Esophagus (tissue), 2 donors: Measurements from ENCODE around the gene BEND6. TPM values are rescaled to one million over a fixed set of nuclear protein-coding genes. Genes with fewer than 3 reads are reported as not detected.
"Not testable (repeated sequence)": the region's sequence is repeated elsewhere in the genome, so short reads cannot be mapped to it uniquely, and the experiment has no call there.

Source experiments
- H3K27ac ChIP-seq, 2 donors: one replicate each; pipeline ENCODE4 v1.5.1; 2013; ENCODE audit warnings: low read depth in 2 of 2, mild to moderate bottlenecking in 2 of 2, inconsistent platforms in 1 of 2, low read length in 1 of 2, moderate library complexity in 1 of 2
- H3K27me3 ChIP-seq, 2 donors: one replicate each; pipeline ENCODE4 v1.6.1; 2013; ENCODE audit warnings: low read length in 2 of 2, control low read depth in 1 of 2, mild to moderate bottlenecking in 1 of 2; ENCODE audit not compliant: insufficient read depth in 2 of 2, control insufficient read depth in 1 of 2
- H3K36me3 ChIP-seq, 2 donors: one replicate each; pipeline ENCODE4 v1.6.1; 2013; ENCODE audit warnings: low read length in 1 of 2; ENCODE audit not compliant: control insufficient read depth in 2 of 2, insufficient read depth in 2 of 2
- H3K4me1 ChIP-seq, 2 donors: one replicate each; pipeline ENCODE4 v1.6.1; 2013; ENCODE audit warnings: low read length in 1 of 2; ENCODE audit not compliant: control insufficient read depth in 2 of 2, insufficient read depth in 2 of 2
- H3K4me3 ChIP-seq, 2 donors: one replicate each; pipeline ENCODE4 v1.5.1; 2013; ENCODE audit warnings: low read length in 2 of 2, mild to moderate bottlenecking in 2 of 2, low read depth in 1 of 2, moderate library complexity in 1 of 2
- H3K9me3 ChIP-seq, 2 donors: one replicate each; pipeline ENCODE4 v1.6.1; 2013; ENCODE audit warnings: mild to moderate bottlenecking in 2 of 2, low read depth in 1 of 2, low read length in 1 of 2, moderate library complexity in 1 of 2; ENCODE audit not compliant: control insufficient read depth in 2 of 2, insufficient read depth in 1 of 2
- WGBS, 2 donors: extraction: QIAGEN DNeasy Blood & Tissue Kit; methylation state at CpG; one replicate each; pipeline ENCODE4 v1.1.7; 2013; 5-methylcytosine and 5-hydroxymethylcytosine counted together
- polyA plus RNA-seq, 2 donors: library from polyadenylated mRNA; stranded (reverse); fragments of 200-250 nt; gene quantifications; one replicate each; pipeline ENCODE4 v1.2.3, GENCODE V29; 2013
- donor health status: healthy with polysubstance abuse.
- donor health status: Bipolar disorder and iron deficiency.

Gene BEND6
- polyA plus RNA-seq, 2 donors = 0.08 to 0.25 TPM

DNA sequence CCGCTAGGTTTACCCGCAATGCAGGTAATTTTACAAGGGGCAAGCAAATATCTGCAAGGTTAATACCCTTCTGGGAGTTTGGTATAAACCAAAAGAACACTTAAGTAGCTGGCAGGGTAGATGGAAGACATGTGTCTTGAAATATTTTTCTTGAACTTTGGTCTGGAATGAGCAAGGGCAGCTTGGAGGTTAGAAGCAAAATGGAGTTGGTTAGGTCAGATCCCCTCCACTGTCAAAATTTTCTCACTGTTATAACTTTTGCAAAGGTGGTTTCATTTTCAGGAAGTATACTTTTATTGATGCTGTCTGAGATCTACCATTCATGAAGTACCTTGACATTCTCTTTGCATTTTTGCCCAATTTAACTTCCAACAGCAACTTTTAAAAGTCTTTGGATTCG is 78.3 kb downstream of the BEND6 start:
- no peaks in the 10 kb centered on the region for H3K4me1 ChIP-seq
- WGBS, 2 donors = 91 to 94% methylated on average over 3 of the region's 3 CpGs
- no peak overlapping the region for H3K4me3 ChIP-seq
- no peaks in the 10 kb centered on the region for H3K36me3 ChIP-seq
- H3K27ac ChIP-seq = no peak overlapping the region
- H3K9me3 ChIP-seq = no peaks in the 10 kb centered on the region
- H3K27me3 ChIP-seq = no peaks in the 10 kb centered on the region

DNA sequence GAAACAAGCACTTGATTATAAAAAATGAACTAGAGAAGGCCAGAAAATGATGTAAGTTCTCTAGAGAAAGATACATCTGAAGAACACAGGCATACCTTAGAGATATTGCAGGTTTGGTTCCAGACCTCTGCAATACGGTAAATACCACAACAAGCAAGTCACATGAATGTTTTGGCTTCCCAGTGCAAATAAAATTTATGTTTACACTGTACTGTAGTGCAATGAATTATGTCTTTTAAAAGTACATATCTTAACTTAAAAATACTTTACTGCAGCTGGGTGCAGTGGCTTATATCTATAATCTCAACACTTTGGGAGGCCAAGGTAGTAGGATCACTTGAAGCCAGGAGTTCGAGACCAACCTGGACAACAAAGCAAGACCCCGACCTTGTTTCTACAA is 80.6 kb downstream of the BEND6 start:
- Histone ChIP-seq H3K4me3 (no peak overlapping the region), H3K27ac (no peak overlapping the region), H3K9me3 (no peaks in the 10 kb centered on the region), H3K4me1 (no peaks in the 10 kb centered on the region), H3K36me3 (no peaks in the 10 kb centered on the region), H3K27me3 (no peaks in the 10 kb centered on the region)
- WGBS, 2 donors = 23 to 25% methylated on average over 3 of the region's 3 CpGs

DNA sequence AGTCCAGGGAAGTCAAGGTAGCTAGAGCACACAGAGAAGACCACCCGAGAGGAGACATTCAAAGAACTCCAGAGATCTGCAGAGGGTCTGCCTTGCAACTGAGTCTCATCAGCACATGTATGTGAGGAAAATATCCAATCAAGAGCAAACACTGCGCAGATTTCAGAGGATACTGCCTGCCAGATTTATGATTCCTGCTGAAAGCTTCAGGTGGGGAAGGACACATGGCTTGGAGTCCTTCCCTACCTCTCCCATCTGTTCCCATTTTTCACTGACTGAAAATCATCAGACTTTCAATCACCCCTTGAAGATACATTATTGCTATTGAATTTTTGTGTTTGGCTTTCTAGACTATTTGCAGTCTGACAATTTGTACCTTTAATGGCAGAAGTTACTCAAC is 84.0 kb downstream of the BEND6 start:
- H3K36me3 ChIP-seq = no peaks in the 10 kb centered on the region
- H3K4me3 ChIP-seq = no peak overlapping the region
- WGBS, 2 donors = 96 to 100% methylated on average over 2 of the region's 2 CpGs
- H3K27me3 ChIP-seq = no peaks in the 10 kb centered on the region
- H3K4me1 ChIP-seq = no peaks in the 10 kb centered on the region
- no peak overlapping the region for H3K27ac ChIP-seq
- peaks cover 0 to 3% of the 10 kb centered on the region in 2 donors for H3K9me3 ChIP-seq

DNA sequence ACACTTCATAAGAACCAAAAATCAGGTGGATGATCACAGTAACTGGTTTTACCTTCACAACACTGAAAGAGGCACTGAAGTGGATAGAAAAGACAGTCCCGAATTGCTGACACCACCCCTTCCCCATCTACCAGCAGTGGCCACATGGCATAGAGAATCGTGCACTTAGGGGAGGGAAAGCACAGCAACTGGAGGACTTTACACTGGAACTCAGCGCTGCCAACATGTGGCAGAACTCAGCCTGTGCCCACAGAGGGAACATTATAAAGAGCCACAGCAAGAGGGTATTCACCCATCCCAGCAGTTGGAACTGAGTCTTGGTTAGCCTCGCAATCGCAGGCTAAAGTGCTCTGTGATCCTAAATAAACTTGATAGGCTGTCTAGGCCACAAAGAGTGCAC is 85.1 kb downstream of the BEND6 start:
- no peak overlapping the region for H3K4me3 ChIP-seq
- peaks cover 0 to 3% of the 10 kb centered on the region in 2 donors for H3K9me3 ChIP-seq
- 73 to 78% methylated on average over 5 of the region's 5 CpGs for WGBS, 2 donors
- H3K27me3 ChIP-seq = no peaks in the 10 kb centered on the region
- no peaks in the 10 kb centered on the region for H3K36me3 ChIP-seq
- H3K27ac ChIP-seq = no peak overlapping the region
- no peaks in the 10 kb centered on the region for H3K4me1 ChIP-seq

DNA sequence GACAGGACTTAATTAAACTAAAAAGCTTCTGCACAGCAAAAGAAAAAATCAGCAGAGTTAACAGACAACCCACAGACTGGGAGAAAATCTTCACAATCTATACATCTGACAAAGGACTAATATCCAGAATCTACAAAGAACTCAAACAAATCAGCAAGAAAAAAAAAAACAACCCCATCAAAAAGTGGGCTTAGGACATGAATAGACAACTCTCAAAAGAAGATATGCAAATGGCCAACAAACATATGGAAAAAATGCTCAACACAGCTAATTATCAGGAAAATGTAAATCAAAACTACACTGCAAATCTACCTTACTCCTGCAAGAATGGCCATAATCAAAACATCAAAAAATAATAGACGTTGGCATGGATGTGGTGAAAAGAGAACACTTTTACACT is 89.2 kb downstream of the BEND6 start:
- H3K36me3 ChIP-seq, H3K4me1 ChIP-seq, H3K4me3 ChIP-seq, H3K9me3 ChIP-seq, H3K27me3 ChIP-seq, H3K27ac ChIP-seq: not testable (repeated sequence)
- 78 to 85% methylated on average over 1 of the region's 1 CpG for WGBS, 2 donors

DNA sequence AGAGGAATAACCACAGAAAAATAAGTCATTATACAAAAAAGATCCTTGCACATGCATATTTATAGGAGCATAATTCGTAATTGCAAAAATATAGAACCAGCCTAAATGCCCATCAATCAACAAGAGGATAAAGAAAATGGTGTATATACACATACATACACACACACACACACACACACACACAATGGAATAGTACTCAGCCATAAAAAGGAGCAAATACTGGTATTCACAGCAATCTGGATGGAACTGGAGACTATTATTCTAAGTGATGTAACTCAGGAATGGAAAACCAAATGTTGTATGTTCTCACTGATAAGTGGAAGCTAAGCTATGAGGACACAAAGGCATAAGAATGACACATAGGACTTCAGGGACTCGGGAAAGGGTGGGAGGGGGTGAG is 89.7 kb downstream of the BEND6 start:
- Histone ChIP-seq H3K9me3 (peaks cover 0 to 3% of the 10 kb centered on the region in 2 donors), H3K4me3 (no peak overlapping the region), H3K36me3 (no peaks in the 10 kb centered on the region), H3K27ac (no peak overlapping the region), H3K4me1 (no peaks in the 10 kb centered on the region), H3K27me3 (no peaks in the 10 kb centered on the region)
- WGBS, 2 donors = 92 to 96% methylated on average over 2 of the region's 2 CpGs

DNA sequence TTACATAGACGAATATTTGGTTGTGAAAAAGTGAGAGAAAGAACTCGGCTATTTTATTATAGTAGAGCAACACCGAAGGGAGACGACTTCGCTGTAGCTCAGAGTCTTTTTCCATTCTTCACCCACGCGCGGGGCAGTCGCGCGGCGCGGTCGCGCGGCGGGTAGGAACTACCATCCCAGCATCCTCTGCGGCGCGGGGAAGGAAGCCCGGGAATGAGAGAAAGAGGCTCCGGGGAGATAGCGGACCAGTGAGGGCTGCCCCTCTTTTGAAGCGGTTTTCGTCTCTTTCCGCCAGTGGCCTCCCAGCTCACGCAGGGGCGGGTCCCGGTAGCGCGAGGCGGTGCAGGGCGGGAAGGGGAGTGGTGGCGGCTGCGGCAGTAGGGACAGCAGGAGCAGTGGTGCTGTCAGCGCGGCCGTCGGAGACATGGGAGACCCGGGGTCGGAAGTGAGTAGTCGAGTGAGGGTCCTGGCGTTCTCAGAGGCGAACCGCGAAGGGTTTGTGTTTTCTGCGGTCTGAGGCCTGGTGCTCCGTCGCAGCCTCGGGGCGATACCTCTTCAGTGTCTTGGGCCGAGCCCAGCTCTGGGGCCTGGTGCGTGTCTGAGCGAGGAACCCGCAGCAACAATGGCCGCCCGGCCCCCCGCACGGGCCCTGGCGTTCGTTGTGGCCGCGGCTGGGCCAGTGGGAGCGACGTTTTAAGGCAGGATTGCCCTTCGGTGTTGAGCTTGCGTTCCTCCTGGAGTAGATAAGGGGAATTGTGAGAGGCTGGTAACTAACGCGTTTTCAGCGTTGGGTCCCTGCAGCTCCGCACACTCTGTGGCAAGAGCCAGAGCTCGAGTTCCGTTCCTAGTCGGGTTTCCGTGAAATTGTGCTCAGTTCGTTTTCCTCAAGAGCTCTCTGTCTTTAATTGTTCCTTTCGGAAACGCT is 91.7 kb downstream of the BEND6 start, which contains the start of gene KIAA1586:
Gene KIAA1586 (plus strand): TSS at position 362 of the 925 bp plus-strand sequence. CDS start 63 bp downstream, at position 425.
- H3K36me3 ChIP-seq, H3K9me3 ChIP-seq, H3K27me3 ChIP-seq, H3K4me1 ChIP-seq: not testable (repeated sequence)
- WGBS, 2 donors = 0% methylated on average over 38 to 47 of the region's 78 CpGs
- Histone ChIP-seq H3K27ac (peak within 1 kb of the TSS; percentile 63 to 64), H3K4me3 (peak within 1 kb of the TSS; percentile 55 to 59)

DNA sequence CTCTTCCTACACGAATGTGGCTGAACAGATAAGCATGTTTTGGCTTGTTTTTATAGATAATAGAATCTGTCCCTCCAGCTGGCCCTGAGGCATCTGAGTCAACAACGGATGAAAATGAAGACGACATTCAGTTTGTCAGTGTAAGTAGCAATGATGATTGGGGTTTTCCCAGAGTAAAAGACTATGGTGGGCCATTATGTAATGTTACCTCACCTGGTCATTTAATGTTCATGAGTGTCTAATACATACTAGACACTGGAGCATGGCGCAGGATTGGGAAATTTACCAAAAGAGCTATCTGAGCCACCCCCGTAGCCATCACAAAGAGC is 92.3 kb downstream of the BEND6 start:
- not testable (repeated sequence) for H3K27ac ChIP-seq
- WGBS, 2 donors = no CpG with 5 or more reads among the region's 5 CpGs

DNA sequence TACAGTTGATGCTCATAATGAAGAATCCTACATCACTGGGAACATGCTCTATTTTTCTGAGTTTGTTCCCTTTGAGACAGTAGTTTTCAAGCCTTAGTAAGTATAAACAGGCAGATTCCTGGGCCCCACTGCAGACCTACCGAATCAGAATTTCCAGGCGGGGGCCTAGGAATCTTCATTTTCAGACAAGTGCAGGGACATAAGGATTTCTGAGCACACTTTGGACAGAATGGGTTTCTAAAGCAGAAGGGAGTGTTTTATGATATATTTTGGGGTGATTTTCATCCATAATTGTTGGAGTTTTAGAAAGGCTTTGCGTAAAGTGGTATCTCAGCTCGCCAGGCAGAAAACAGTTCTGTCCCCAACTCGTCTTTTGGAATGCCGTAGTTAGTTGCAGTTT is 93.0 kb downstream of the BEND6 start:
- H3K9me3 ChIP-seq, H3K4me3 ChIP-seq, H3K27ac ChIP-seq, H3K27me3 ChIP-seq, H3K4me1 ChIP-seq, H3K36me3 ChIP-seq: not testable (repeated sequence)
- 89 to 91% methylated on average over 5 to 6 of the region's 6 CpGs for WGBS, 2 donors

More for the DNA sequence above, 92.3 kb downstream of the BEND6 start:
- H3K27me3 ChIP-seq, H3K4me3 ChIP-seq, H3K4me1 ChIP-seq, H3K9me3 ChIP-seq, H3K36me3 ChIP-seq: not testable (repeated sequence)

DNA sequence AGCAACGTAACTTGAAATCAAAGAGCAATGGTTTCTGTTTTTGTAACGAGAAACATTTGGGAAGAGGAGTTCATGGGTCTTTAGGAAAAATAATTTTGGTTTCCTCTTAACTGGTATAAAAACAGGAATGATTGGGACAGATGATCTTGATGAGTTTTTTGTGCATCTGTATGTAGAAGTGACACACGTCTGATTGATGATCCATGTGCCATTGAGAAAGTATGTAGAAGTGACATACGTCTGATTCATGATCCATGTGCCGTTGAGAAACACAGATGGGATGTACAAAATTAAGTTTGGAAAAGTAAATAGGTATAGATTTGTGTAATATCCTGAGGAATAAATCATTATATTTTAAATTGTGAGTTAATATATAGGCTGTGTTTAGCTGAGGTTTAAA is 93.7 kb downstream of the BEND6 start:
- Histone ChIP-seq H3K36me3 (no peaks in the 10 kb centered on the region), H3K27ac (no peak overlapping the region), H3K9me3 (no peaks in the 10 kb centered on the region), H3K4me1 (no peaks in the 10 kb centered on the region), H3K27me3 (no peaks in the 10 kb centered on the region), H3K4me3 (no peak overlapping the region)
- 75 to 81% methylated on average over 5 of the region's 5 CpGs for WGBS, 2 donors
